Fibroblast of skin of back (primary cell): ENCODE measurements around the gene UBE2L3.
"Not testable (repeated sequence)": the region's sequence is repeated elsewhere in the genome, so short reads cannot be mapped to it uniquely, and the experiment has no call there.

ENCODE experiments used
- DNase-seq: peaks from one replicate; pipeline ENCODE4 v3.0.0-alpha.2; 2013

The UBE2L3 gene

GRCh38 chr22:21602579-21602978 lies 35.1 kb downstream of the UBE2L3 start:
- no peak for DNase-seq

GRCh38 chr22:21603973-21604372 lies 36.5 kb downstream of the UBE2L3 start:
- DNase-seq, result no peak

- no peak for DNase-seq
These were observed 38.5 kb downstream of the UBE2L3 start for GRCh38 chr22:21605887-21606564.

- no peak for DNase-seq
These were observed 39.3 kb downstream of the UBE2L3 start for GRCh38 chr22:21606775-21607174.

- DNase-seq, result not testable (repeated sequence)
These were observed 42.1 kb downstream of the UBE2L3 start for GRCh38 chr22:21609556-21610157.

- no peak for DNase-seq
These were observed 43.9 kb downstream of the UBE2L3 start for GRCh38 chr22:21611210-21611977.

- no peak for DNase-seq
These were observed 45.3 kb downstream of the UBE2L3 start for GRCh38 chr22:21612858-21613257.

GRCh38 chr22:21613553-21614233 lies 46.2 kb downstream of the UBE2L3 start:
- DNase-seq, result no peak

- no peak for DNase-seq
These were observed 48.2 kb downstream of the UBE2L3 start for GRCh38 chr22:21615731-21616130.

- DNase-seq, result not testable (repeated sequence)
These were observed 49.8 kb downstream of the UBE2L3 start for GRCh38 chr22:21617337-21617736.

GRCh38 chr22:21621025-21621424 lies 53.5 kb downstream of the UBE2L3 start:
- DNase-seq, result no peak

GRCh38 chr22:21622011-21622918 lies 54.8 kb downstream of the UBE2L3 start:
- no peak for DNase-seq

GRCh38 chr22:21622919-21623647 lies 55.6 kb downstream of the UBE2L3 start:
- DNase-seq, result no peak

- DNase-seq, result no peak
These were observed 56.1 kb downstream of the UBE2L3 start for GRCh38 chr22:21623648-21623970.

- no peak for DNase-seq
These were observed 56.8 kb downstream of the UBE2L3 start for GRCh38 chr22:21624120-21624879.

GRCh38 chr22:21624880-21625791 lies 57.6 kb downstream of the UBE2L3 start:
- DNase-seq, result no peak

GRCh38 chr22:21626073-21626734 lies 58.7 kb downstream of the UBE2L3 start:
- DNase-seq, result no peak

GRCh38 chr22:21626735-21627469 lies 59.4 kb downstream of the UBE2L3 start:
- no peak for DNase-seq
